NCI-H524 treated with DMSO at 0.1 percent for 48 hours (cell line): ENCODE data around the gene CUEDC1.
A peak's percentile ranks its signal among the peaks of the same experiment; 100 is the strongest.

Source experiments
- DNase-seq: peaks from one replicate; lab custom pipeline; 2025; lab: John Stamatoyannopoulos, UW

CUEDC1 gene

GRCh38 chr17:57875290-57876022, 79.8 kb downstream of the CUEDC1 start:
- DNase-seq: peak; percentile 26

GRCh38 chr17:57874434-57875289, 80.5 kb downstream of the CUEDC1 start:
- peak; percentile 82 for DNase-seq

- DNase-seq: no peak
Observed at GRCh38 chr17:57874058-57874419, 81.2 kb downstream of the CUEDC1 start.

GRCh38 chr17:57873261-57874057, 81.8 kb downstream of the CUEDC1 start:
- no peak for DNase-seq

- no peak for DNase-seq
Observed at GRCh38 chr17:57872536-57872935, 82.7 kb downstream of the CUEDC1 start.

- no peak for DNase-seq
Observed at GRCh38 chr17:57871863-57872262, 83.3 kb downstream of the CUEDC1 start.

GRCh38 chr17:57871155-57871554, 84.1 kb downstream of the CUEDC1 start:
- no peak for DNase-seq

GRCh38 chr17:57870283-57870635, 85.0 kb downstream of the CUEDC1 start:
- DNase-seq: peak; percentile 49

GRCh38 chr17:57869617-57870282, 85.5 kb downstream of the CUEDC1 start:
- DNase-seq: peak; percentile 97

- no peak for DNase-seq
Observed at GRCh38 chr17:57868910-57869616, 86.1 kb downstream of the CUEDC1 start.

- DNase-seq: peak; percentile 92
Observed at GRCh38 chr17:57868007-57868909, 87.0 kb downstream of the CUEDC1 start.

- no peak for DNase-seq
Observed at GRCh38 chr17:57867126-57867525, 88.1 kb downstream of the CUEDC1 start.

- DNase-seq: no peak
Observed at GRCh38 chr17:57866723-57867122, 88.5 kb downstream of the CUEDC1 start.

GRCh38 chr17:57866319-57866718, 88.9 kb downstream of the CUEDC1 start:
- DNase-seq: no peak

- no peak for DNase-seq
Observed at GRCh38 chr17:57864273-57864672, 90.9 kb downstream of the CUEDC1 start.

- peak; percentile 87 for DNase-seq
Observed at GRCh38 chr17:57862694-57863667, 92.2 kb downstream of the CUEDC1 start.

GRCh38 chr17:57861790-57862693, 93.2 kb downstream of the CUEDC1 start:
- DNase-seq: no peak
